ENCODE results near the gene MET. TPM values are rescaled to one million over a fixed set of nuclear protein-coding genes. Genes with fewer than 3 reads are reported as not detected.

Gene MET
- total and polyA plus RNA-seq, 2 of the 13 experiments (the other 11 are each of a cell fraction or from before 2014, with no cell fraction given), result 21.8 to 31.5 TPM

DNA sequence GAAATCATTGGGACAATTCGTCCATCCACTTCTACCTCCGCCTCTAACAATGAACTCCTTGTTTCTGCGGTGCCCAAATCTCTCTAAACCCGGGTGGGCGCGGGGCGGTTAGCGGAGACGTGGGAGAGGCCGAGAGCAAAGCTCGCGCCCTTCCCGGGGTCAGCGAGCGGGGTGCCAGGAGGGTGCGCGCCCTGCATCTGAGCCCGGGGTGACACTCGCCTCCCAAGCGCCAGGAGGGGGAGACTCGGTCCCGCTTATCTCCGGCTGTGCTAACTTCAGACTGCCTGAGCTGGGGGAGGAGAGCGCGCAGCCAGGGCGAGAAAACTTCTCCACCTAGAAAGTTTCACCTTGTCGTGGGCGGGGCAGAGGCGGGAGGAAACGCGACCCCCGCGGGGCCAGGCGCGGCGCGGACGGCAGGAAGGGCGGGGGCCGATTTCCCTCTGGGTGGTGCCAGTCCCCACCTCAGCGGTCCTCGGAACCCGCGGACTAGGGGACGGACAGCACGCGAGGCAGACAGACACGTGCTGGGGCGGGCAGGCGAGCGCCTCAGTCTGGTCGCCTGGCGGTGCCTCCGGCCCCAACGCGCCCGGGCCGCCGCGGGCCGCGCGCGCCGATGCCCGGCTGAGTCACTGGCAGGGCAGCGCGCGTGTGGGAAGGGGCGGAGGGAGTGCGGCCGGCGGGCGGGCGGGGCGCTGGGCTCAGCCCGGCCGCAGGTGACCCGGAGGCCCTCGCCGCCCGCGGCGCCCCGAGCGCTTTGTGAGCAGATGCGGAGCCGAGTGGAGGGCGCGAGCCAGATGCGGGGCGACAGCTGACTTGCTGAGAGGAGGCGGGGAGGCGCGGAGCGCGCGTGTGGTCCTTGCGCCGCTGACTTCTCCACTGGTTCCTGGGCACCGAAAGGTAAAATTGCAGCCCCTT is at the start of gene MET (continued):
- TF ChIP-seq, protein P1, sequence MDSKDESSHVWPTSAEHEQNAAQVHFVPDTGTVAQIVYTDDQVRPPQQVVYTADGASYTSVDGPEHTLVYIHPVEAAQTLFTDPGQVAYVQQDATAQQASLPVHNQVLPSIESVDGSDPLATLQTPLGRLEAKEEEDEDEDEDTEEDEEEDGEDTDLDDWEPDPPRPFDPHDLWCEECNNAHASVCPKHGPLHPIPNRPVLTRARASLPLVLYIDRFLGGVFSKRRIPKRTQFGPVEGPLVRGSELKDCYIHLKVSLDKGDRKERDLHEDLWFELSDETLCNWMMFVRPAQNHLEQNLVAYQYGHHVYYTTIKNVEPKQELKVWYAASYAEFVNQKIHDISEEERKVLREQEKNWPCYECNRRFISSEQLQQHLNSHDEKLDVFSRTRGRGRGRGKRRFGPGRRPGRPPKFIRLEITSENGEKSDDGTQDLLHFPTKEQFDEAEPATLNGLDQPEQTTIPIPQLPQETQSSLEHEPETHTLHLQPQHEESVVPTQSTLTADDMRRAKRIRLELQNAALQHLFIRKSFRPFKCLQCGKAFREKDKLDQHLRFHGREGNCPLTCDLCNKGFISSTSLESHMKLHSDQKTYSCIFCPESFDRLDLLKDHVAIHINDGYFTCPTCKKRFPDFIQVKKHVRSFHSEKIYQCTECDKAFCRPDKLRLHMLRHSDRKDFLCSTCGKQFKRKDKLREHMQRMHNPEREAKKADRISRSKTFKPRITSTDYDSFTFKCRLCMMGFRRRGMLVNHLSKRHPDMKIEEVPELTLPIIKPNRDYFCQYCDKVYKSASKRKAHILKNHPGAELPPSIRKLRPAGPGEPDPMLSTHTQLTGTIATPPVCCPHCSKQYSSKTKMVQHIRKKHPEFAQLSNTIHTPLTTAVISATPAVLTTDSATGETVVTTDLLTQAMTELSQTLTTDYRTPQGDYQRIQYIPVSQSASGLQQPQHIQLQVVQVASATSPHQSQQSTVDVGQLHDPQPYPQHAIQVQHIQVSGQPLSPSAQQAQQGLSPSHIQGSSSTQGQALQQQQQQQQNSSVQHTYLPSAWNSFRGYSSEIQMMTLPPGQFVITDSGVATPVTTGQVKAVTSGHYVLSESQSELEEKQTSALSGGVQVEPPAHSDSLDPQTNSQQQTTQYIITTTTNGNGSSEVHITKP (CRISPR knock-in tag; IDR thresholded peaks at IDR 0.05; ENCODE audit: low read depth), result peak; percentile 55; the same call in 1 of the 2 replicates
- no peak for TF ChIP-seq SNAI1 (CRISPR knock-in tag; IDR thresholded peaks at IDR 0.05; ENCODE audit: borderline replicate concordance)
- TF ChIP-seq, protein P2, sequence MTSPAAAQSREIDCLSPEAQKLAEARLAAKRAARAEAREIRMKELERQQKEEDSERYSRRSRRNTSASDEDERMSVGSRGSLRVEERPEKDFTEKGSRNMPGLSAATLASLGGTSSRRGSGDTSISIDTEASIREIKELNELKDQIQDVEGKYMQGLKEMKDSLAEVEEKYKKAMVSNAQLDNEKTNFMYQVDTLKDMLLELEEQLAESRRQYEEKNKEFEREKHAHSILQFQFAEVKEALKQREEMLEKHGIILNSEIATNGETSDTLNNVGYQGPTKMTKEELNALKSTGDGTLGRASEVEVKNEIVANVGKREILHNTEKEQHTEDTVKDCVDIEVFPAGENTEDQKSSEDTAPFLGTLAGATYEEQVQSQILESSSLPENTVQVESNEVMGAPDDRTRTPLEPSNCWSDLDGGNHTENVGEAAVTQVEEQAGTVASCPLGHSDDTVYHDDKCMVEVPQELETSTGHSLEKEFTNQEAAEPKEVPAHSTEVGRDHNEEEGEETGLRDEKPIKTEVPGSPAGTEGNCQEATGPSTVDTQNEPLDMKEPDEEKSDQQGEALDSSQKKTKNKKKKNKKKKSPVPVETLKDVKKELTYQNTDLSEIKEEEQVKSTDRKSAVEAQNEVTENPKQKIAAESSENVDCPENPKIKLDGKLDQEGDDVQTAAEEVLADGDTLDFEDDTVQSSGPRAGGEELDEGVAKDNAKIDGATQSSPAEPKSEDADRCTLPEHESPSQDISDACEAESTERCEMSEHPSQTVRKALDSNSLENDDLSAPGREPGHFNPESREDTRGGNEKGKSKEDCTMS (CRISPR knock-in tag; conservative IDR thresholded peaks at IDR 0.05), result no peak
- TF ChIP-seq CREB1 (IDR thresholded peaks at IDR 0.05), result no peak
- TF ChIP-seq CREB1 (CRISPR knock-in tag; IDR thresholded peaks at IDR 0.05), result no peak
- no peak for TF ChIP-seq ZNF296 (CRISPR knock-in tag; conservative IDR thresholded peaks at IDR 0.05)
- TF ChIP-seq, protein P3, sequence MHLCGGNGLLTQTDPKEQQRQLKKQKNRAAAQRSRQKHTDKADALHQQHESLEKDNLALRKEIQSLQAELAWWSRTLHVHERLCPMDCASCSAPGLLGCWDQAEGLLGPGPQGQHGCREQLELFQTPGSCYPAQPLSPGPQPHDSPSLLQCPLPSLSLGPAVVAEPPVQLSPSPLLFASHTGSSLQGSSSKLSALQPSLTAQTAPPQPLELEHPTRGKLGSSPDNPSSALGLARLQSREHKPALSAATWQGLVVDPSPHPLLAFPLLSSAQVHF (CRISPR knock-in tag; IDR thresholded peaks at IDR 0.05), result peak; percentile 81; the same call in 1 of the 2 replicates
- no peak for TF ChIP-seq YEATS2 (CRISPR knock-in tag; IDR thresholded peaks at IDR 0.05; ENCODE audit: borderline replicate concordance)
- peak; percentile 85 for TF ChIP-seq HOXA3 (CRISPR knock-in tag; IDR thresholded peaks at IDR 0.05)
- TF ChIP-seq, protein P4, sequence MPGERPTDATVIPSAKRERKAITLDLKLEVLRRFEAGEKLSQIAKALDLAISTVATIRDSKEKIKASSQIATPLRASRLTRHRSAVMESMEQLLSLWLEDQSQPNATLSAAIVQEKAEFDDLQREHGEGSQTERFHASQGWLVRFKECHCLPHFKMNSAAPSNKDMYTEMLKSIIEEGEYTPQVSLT (CRISPR knock-in tag; IDR thresholded peaks at IDR 0.05; ENCODE audit: borderline replicate concordance, low read depth), result no peak; the same call in 1 of the 2 replicates
- no peak for TF ChIP-seq ZNF282 (IDR thresholded peaks at IDR 0.05; ENCODE audit: partially characterized antibody)
- no peak for TF ChIP-seq ZNF30 (CRISPR knock-in tag; IDR thresholded peaks at IDR 0.05)
- TF ChIP-seq, protein P5, sequence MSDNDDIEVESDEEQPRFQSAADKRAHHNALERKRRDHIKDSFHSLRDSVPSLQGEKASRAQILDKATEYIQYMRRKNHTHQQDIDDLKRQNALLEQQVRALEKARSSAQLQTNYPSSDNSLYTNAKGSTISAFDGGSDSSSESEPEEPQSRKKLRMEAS (IDR thresholded peaks at IDR 0.05), result peak; percentile 98
- TF ChIP-seq MLLT10 (CRISPR knock-in tag; IDR thresholded peaks at IDR 0.05), result no peak
- TF ChIP-seq, protein P6, sequence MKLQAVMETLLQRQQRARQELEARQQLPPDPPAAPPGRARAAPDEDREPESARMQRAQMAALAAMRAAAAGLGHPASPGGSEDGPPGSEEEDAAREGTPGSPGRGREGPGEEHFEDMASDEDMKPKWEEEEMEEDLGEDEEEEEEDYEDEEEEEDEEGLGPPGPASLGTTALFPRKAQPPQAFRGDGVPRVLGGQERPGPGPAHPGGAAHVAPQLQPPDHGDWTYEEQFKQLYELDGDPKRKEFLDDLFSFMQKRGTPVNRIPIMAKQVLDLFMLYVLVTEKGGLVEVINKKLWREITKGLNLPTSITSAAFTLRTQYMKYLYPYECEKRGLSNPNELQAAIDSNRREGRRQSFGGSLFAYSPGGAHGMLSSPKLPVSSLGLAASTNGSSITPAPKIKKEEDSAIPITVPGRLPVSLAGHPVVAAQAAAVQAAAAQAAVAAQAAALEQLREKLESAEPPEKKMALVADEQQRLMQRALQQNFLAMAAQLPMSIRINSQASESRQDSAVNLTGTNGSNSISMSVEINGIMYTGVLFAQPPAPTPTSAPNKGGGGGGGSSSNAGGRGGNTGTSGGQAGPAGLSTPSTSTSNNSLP (IDR thresholded peaks at IDR 0.05; ENCODE audit: low read depth, low read length), result no peak
- TF ChIP-seq ERF (CRISPR knock-in tag; IDR thresholded peaks at IDR 0.05), result peak; percentile 75

Data from HepG2 (cell line).